SU-DHL-6 (cell line): ENCODE results near the gene CYP26C1.

Experiments used
- H2AFZ ChIP-seq: fragments of 200-600 bp; sonication (generic); 2 replicates; pipeline ENCODE4 v1.6.1; 2014; ENCODE audit warnings: low read depth, mild to moderate bottlenecking, moderate library complexity, mixed read lengths, antibody characterized with exemption, low read length; ENCODE audit not compliant: severe bottlenecking
- H3F3A ChIP-seq: fragments of 200-600 bp; shearing (Covaris generic); 2 replicates; pipeline ENCODE4 v1.6.0; 2016; ENCODE audit warnings: antibody characterized with exemption, mild to moderate bottlenecking; ENCODE audit not compliant: insufficient read depth
- H3K27ac ChIP-seq: fragments of 200-600 bp; sonication (generic); 2 replicates; pipeline ENCODE4 v1.5.1; 2016; ENCODE audit warnings: low read depth, mild to moderate bottlenecking, low read length, moderate library complexity, mixed read lengths
- H3K27me3 ChIP-seq: fragments of 200-600 bp; sonication (generic), shearing (Covaris generic); 2 replicates; pipeline ENCODE4 v1.6.0; 2014; ENCODE audit warnings: mild to moderate bottlenecking, low read length
- H3K36me3 ChIP-seq: fragments of 200-600 bp; sonication (generic); 2 replicates; pipeline ENCODE4 v1.6.1; 2014; ENCODE audit warnings: mild to moderate bottlenecking, low read length, mixed read lengths
- H3K4me2 ChIP-seq: fragments of 300-600, 200-600 bp; shearing (Covaris generic), sonication (generic); 2 replicates; pipeline ENCODE4 v1.6.0; 2014; ENCODE audit warnings: low read length, low read depth, mild to moderate bottlenecking; ENCODE audit not compliant: poor library complexity, severe bottlenecking
- H3K4me3 ChIP-seq: fragments of 200-600 bp; sonication (generic); 2 replicates; pipeline ENCODE4 v1.5.1; 2014; ENCODE audit warnings: antibody characterized with exemption, low read length, mild to moderate bottlenecking, mixed read lengths; ENCODE audit not compliant: insufficient read depth, poor library complexity, severe bottlenecking
- H3K79me2 ChIP-seq: fragments of 200-600 bp; sonication (generic); 2 replicates; pipeline ENCODE4 v1.6.1; 2014; ENCODE audit warnings: mild to moderate bottlenecking, low read length, moderate library complexity; ENCODE audit not compliant: insufficient read depth
- H3K9ac ChIP-seq: fragments of 200-600 bp; sonication (generic); 2 replicates; pipeline ENCODE4 v1.7.0; 2014; ENCODE audit warnings: mild to moderate bottlenecking, low read length
- H3K9me2 ChIP-seq: fragments of 200-600 bp; sonication (generic); replicated peaks from 2 replicates; pipeline ENCODE4 v1.6.1; 2014; ENCODE audit warnings: low read length; ENCODE audit not compliant: insufficient read depth
- H3K9me3 ChIP-seq: fragments of 200-600 bp; sonication (generic); 2 replicates; pipeline ENCODE4 v1.6.1; 2014; ENCODE audit warnings: low read length, mixed read lengths; ENCODE audit not compliant: insufficient read depth
- H4K20me1 ChIP-seq: fragments of 200-600 bp; sonication (generic); 2 replicates; pipeline ENCODE4 v1.6.1; 2014; ENCODE audit warnings: low read depth, mild to moderate bottlenecking, antibody characterized with exemption, low read length, moderate library complexity, mixed read lengths
- CTCF ChIP-seq: fragments of 200-600 bp; sonication (generic); IDR thresholded peaks from one replicate; pipeline ENCODE4 v1.5.1; 2017; ENCODE audit warnings: antibody characterized with exemption, mild to moderate bottlenecking, low read length, moderate library complexity; ENCODE audit not compliant: insufficient read depth, poor library complexity, severe bottlenecking
- EZH2phosphoT487 ChIP-seq: fragments of 200-600 bp; sonication (generic), shearing (Covaris generic); conservative IDR thresholded peaks from 2 replicates; pipeline ENCODE4 v1.6.1; 2018; ENCODE audit warnings: mild to moderate bottlenecking, antibody characterized with exemption, low read length, moderate library complexity, mixed read lengths

The CYP26C1 gene

GRCh38 chr10:93059975-93060886 lies at the start of gene CYP26C1:
Gene CYP26C1, plus strand, starts transcription at chr10:93060798. Its CDS starts 466 bp downstream, at chr10:93061264.
- Histone ChIP-seq H3K27me3 (no peaks in the 10 kb centered on the region), H3K4me2 (no peak within 1 kb of the TSS)
- TF ChIP-seq EZH2phosphoT487 (no peak), CTCF (no peak)

GRCh38 chr10:93015722-93016121 lies 44.9 kb upstream of the CYP26C1 start:
- no peak for TF ChIP-seq CTCF
- TF ChIP-seq EZH2phosphoT487, result no peak
- H3K27me3 ChIP-seq, result no peaks in the 10 kb centered on the region
- no peak overlapping the region for H3K27ac ChIP-seq
- no peak overlapping the region for H3K4me3 ChIP-seq
- H3K9me2 ChIP-seq, result no peaks in the 10 kb centered on the region
- H3K9me3 ChIP-seq, result no peaks in the 10 kb centered on the region
- H3K36me3 ChIP-seq, result no peaks in the 10 kb centered on the region; the same call in 1 of the 2 replicates
- no peaks in the 10 kb centered on the region for H3F3A ChIP-seq
- H3K4me2 ChIP-seq, result no peak overlapping the region
- no peaks in the 10 kb centered on the region for H3K79me2 ChIP-seq
- H2AFZ ChIP-seq, result no peak overlapping the region
- H4K20me1 ChIP-seq, result no peaks in the 10 kb centered on the region
- no peak overlapping the region for H3K9ac ChIP-seq

More at GRCh38 chr10:93059975-93060886, at the start of gene CYP26C1:
- Histone ChIP-seq H3K9me3 (no peaks in the 10 kb centered on the region), H3K79me2 (no peaks in the 10 kb centered on the region), H3K36me3 (0 out of 2 replicates have a peak, but pooled peaks cover 2% of the 10 kb centered on the region), H3K9me2 (no peaks in the 10 kb centered on the region), H3K4me3 (no peak within 1 kb of the TSS), H3K27ac (no peak within 1 kb of the TSS), H3F3A (no peaks in the 10 kb centered on the region), H3K9ac (no peak within 1 kb of the TSS), H4K20me1 (no peaks in the 10 kb centered on the region), H2AFZ (no peak within 1 kb of the TSS)

- no peak overlapping the region for H3K4me3 ChIP-seq
- no peak overlapping the region for H2AFZ ChIP-seq
- no peak for TF ChIP-seq EZH2phosphoT487
- TF ChIP-seq CTCF, result no peak
- H3K79me2 ChIP-seq, result no peaks in the 10 kb centered on the region
- no peaks in the 10 kb centered on the region for H3K27me3 ChIP-seq
- H3K9me3 ChIP-seq, result no peaks in the 10 kb centered on the region
- no peak overlapping the region for H3K4me2 ChIP-seq
- H3K9ac ChIP-seq, result no peak overlapping the region
- no peaks in the 10 kb centered on the region for H3K9me2 ChIP-seq
- no peaks in the 10 kb centered on the region for H3F3A ChIP-seq
- H3K27ac ChIP-seq, result no peak overlapping the region
- no peaks in the 10 kb centered on the region; the same call in 1 of the 2 replicates for H3K36me3 ChIP-seq
- H4K20me1 ChIP-seq, result no peaks in the 10 kb centered on the region
These were observed 37.5 kb upstream of the CYP26C1 start for GRCh38 chr10:93023013-93023650.
